H7 (cell line): ENCODE data around the gene ZNF358. TPM values are rescaled to one million over a fixed set of nuclear protein-coding genes. Genes with fewer than 3 reads are reported as not detected.
A peak's percentile ranks its signal among the peaks of the same experiment; 100 is the strongest.

Source experiments
- DNase-seq: peaks from one replicate; pipeline ENCODE4 v3.0.0; 2012
- H3K27me3 ChIP-seq: 2 replicates; pipeline ENCODE4 v1.6.0; 2011; ENCODE audit warnings: mild to moderate bottlenecking, low read length; ENCODE audit not compliant: control insufficient read depth, insufficient read depth
- H3K36me3 ChIP-seq: replicated peaks from 2 replicates; pipeline ENCODE4 v1.5.1; 2011; ENCODE audit warnings: low read length; ENCODE audit not compliant: control insufficient read depth, insufficient read depth
- H3K4me3 ChIP-seq: 2 replicates; pipeline ENCODE4 v1.5.1; 2011; ENCODE audit warnings: low read depth, mild to moderate bottlenecking, control low read depth, low read length, moderate library complexity; ENCODE audit not compliant: insufficient read depth
- total RNA-seq: library from RNA; depleted of rRNA; stranded (reverse); fragments of >200 nt; shearing (Covaris generic); gene quantifications from 2 replicates; pipeline ENCODE4 v1.2.3, GENCODE V29; 2014

Gene ZNF358
- total RNA-seq, 1 experiment from 2014 or later = 52.1 TPM

GRCh38 chr19:7480222-7480969 lies 35.5 kb upstream of the ZNF358 start:
- H3K4me3 ChIP-seq = no peak overlapping the region
- DNase-seq = peak; percentile 65
- H3K36me3 ChIP-seq = no peaks in the 10 kb centered on the region
- H3K27me3 ChIP-seq = no peaks in the 10 kb centered on the region; the same call in 1 of the 2 replicates

DNA sequence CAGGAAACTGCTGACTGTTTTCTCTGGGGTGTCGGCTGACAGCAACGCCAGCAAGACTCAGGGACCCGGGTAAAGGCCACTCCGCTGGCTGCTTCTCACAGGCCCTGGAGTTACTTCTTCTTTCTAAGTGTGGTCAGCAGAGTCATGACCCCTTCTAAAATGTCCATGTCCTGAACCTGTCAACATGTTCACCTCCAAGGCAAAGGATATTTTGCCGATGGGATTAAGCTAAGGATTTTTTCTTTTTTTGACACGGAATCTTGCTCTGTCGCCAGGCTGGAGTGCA lies 35.0 kb upstream of the ZNF358 start:
- H3K36me3 ChIP-seq = no peaks in the 10 kb centered on the region
- DNase-seq = peak; percentile 45
- H3K27me3 ChIP-seq = no peaks in the 10 kb centered on the region; the same call in 1 of the 2 replicates
- H3K4me3 ChIP-seq = no peak overlapping the region

DNA sequence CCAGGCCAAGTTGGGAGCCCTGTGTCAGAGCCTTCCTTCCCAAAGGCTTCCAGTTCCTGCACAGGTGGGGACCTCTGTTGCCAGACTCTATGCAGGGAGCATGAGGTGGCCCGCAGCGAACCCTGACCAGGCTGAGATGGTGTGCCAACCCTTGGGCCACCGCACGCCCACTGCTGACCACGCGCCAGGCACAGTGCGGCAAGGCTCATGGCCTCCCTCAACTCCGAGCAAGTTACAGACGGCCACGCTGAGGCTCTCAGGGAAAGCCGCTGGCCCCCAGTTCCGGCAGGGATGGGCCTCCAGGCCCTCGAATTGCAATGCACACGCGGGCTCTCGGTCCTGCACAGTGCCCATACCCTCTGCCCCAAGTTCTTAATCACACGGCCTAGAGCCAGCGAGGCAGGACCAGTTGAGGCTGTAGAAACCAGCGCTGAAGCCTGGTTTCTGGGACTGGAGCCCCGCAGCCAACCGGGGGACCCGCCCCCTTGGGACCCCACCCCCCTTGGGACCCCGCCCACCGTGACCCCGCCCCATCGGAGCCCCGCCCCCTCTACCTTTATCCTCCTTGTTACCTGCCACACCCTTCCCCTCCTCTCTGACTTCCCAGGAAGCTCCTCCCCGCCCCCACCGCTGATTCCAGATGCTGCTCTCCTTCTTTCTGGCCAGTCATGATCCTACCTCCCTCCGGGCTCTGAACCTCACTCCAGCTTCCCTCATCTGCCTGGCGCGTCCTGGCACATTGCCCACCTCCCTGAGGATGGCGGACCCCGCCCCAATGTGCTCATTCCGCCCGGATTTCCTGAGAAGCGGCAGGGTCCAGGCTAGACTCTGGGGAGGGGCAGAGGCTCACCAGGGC lies 33.1 kb upstream of the ZNF358 start:
- DNase-seq = peak; percentile 100
- H3K4me3 ChIP-seq = peak overlapping the region; percentile 22; the same call in 1 of the 2 replicates
- no peaks in the 10 kb centered on the region; the same call in 1 of the 2 replicates for H3K27me3 ChIP-seq
- no peaks in the 10 kb centered on the region for H3K36me3 ChIP-seq

- Histone ChIP-seq H3K36me3 (no peaks in the 10 kb centered on the region), H3K27me3 (no peaks in the 10 kb centered on the region; the same call in 1 of the 2 replicates), H3K4me3 (no peak overlapping the region)
- no peak for DNase-seq
Observed at GRCh38 chr19:7483720-7484201, 32.1 kb upstream of the ZNF358 start.

- Histone ChIP-seq H3K4me3 (no peak overlapping the region), H3K27me3 (no peaks in the 10 kb centered on the region), H3K36me3 (no peaks in the 10 kb centered on the region)
- no peak for DNase-seq
Observed at GRCh38 chr19:7486923-7487322, 29.0 kb upstream of the ZNF358 start.

- Histone ChIP-seq H3K4me3 (peak within 1 kb of the TSS; percentile 62), H3K36me3 (no peaks in the 10 kb centered on the region), H3K27me3 (no peaks in the 10 kb centered on the region)
- peak; percentile 100 for DNase-seq
Observed at GRCh38 chr19:7488736-7489353, 27.1 kb upstream of the ZNF358 start, which contains the start of gene PEX11G. PEX11G (minus strand) TSS chr19:7489035; CDS start chr19:7489010, 25 bp downstream.

- H3K36me3 ChIP-seq = no peaks in the 10 kb centered on the region
Observed at GRCh38 chr19:7489609-7490044, 26.3 kb upstream of the ZNF358 start.

GRCh38 chr19:7492142-7492541 lies 23.8 kb upstream of the ZNF358 start:
- Histone ChIP-seq H3K36me3 (no peaks in the 10 kb centered on the region), H3K4me3 (no peak overlapping the region), H3K27me3 (no peaks in the 10 kb centered on the region)
- DNase-seq = no peak

More at GRCh38 chr19:7489609-7490044, 26.3 kb upstream of the ZNF358 start:
- H3K4me3 ChIP-seq = no peak overlapping the region
- peak; percentile 36 for DNase-seq
- H3K27me3 ChIP-seq = no peaks in the 10 kb centered on the region

DNA sequence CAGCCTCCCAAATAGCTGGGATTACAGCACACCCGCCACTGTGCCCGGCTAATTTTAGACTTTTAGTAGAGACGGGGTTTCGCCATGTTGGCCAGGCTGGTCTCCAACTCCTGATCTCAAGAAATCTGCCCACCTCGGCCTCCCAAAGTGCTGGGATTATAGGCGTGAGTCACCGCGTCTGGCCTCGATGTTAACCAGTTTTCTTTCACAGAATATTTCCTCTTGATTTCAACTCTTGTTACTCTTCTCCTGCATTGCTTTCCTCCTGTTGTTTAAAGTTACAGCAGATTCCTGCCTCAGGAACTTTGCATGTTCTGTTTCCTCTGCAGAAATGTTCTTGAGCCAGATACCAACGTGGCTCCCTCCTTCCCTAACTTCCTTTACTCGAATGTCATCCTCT lies 23.3 kb upstream of the ZNF358 start:
- no peak for DNase-seq
- Histone ChIP-seq H3K36me3 (no peaks in the 10 kb centered on the region), H3K4me3 (no peak overlapping the region), H3K27me3 (no peaks in the 10 kb centered on the region; the same call in 1 of the 2 replicates)

DNA sequence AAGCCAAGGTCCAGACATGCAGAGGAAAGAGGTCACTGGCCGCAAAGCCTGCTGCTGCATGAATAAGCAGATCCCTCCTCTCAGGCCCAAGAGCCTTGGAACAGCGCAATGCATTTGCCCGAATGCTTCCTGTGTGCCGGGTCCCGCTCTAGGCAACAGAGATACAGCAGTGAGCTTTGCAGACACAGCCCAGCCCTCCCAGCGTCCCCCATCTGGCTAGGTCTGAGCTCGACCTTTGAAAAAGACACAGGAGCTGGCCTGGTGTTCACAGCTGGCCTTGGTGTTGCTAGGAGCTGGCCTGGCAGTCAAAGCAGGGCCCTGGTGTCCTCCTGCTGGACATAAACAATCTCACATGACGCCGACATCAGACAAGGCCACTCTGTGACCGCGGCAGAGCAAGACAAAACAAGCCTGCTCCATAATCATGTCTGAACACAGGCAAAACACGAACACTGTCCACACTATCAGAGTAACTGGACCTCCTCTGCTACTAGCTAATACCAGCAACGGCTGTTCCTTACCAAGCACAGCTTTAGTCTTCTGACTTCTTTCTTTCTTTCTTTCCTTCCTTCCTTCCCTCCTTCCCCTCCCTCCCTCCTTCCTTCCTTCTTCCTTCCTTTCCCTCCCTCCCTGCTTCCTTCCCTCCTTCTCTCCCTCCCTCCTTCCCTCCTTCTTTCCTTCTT lies 21.3 kb upstream of the ZNF358 start:
- Histone ChIP-seq H3K27me3 (peaks cover 5% of the 10 kb centered on the region; the same call in 1 of the 2 replicates), H3K36me3 (no peaks in the 10 kb centered on the region), H3K4me3 (no peak overlapping the region)
- DNase-seq = no peak

DNA sequence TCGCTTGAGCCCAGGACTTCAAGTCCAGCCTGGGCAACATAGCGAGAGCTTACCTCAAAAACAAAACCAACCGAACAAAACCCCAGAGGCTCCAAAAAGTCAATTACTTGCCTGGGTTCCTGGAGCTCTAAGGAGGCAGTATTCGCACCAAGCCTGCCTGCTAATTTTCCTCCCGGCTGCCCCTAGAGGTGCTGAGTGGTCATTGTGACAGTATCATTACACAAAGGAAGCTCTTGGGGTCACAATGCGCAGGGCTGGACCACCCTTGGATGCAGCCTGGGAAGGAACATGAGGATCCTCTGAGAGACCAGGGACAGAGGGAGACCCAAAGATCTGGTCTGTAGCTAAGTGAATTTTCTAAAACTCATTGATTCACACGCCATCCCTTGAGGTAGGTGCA lies 18.6 kb upstream of the ZNF358 start:
- H3K36me3 ChIP-seq = no peaks in the 10 kb centered on the region
- no peak overlapping the region for H3K4me3 ChIP-seq
- peaks cover 20% of the 10 kb centered on the region for H3K27me3 ChIP-seq
- DNase-seq = peak; percentile 67

DNA sequence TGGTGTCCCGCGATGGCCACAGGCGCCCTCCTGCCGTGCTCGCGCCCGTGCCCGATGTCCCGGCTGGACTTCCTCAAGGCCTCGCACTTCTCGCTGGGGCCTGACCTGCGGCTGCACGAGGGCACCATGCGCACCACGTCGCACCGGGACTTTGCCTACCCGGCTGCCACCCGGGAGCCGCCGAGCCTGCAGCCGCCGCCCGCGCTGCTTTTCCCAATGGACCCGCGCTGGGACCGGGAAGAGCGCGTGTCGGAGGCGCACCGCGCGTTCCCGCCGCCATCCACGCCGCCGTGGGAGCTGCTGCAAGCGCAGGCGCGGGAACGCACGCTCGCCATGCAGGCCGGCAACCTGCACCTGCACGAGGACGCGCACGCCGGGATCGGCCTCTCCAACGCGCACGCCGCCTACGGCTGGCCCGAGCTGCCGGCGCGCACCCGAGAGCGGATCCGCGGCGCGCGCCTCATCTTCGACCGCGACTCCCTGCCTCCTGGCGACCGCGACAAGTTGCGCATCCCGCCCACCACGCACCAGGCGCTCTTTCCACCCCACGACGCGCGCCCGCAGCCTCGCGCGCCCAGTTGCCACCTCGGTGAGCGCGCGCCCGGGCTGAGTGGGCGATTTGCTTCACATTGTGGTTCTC lies 15.0 kb upstream of the ZNF358 start:
- peak; percentile 98 for DNase-seq
- peak overlapping the region; percentile 48 for H3K4me3 ChIP-seq
- peaks cover 24% of the 10 kb centered on the region for H3K27me3 ChIP-seq
- H3K36me3 ChIP-seq = no peaks in the 10 kb centered on the region

DNA sequence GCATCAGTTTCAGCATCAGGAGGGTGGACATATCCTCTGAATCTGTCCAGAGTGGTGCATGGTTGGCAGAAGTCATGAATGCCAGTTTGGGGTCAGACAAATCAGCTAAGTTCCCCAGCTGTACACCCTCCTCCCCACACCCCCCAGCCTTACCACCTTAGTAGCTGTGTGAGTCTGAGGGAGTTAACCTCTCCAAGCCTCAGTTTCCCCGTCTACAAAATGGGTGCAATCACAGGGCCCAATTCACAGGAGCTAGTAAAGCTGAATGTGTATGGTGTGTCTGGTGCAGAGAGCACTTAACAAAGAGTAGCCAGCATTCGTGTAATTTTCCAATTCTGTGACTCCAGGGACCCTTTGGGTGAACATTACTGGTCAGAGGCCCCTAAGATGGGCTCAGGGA lies 13.4 kb upstream of the ZNF358 start:
- H3K27me3 ChIP-seq = peaks cover 24% of the 10 kb centered on the region
- H3K4me3 ChIP-seq = no peak overlapping the region
- no peaks in the 10 kb centered on the region for H3K36me3 ChIP-seq
- DNase-seq = no peak

DNA sequence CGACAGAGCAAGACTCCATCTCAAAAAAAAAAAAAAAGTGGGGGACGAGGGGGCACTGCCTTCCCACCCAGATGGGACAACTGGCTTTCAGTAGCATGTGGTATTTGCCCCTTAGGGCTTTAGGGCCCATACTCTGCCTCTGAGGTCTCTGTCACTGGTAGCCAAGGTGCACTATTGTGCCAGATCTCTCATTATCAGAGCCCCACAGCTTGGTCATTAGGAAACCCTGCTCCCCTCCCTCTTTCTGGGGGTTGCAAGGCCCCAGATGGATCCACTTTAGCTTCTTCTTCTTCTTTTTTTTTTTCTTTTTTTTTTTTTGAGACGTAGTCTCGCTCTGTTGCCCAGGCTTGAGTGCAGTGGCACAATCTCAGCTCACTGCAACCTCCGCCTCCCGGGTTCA lies 11.2 kb upstream of the ZNF358 start:
- no peak for DNase-seq

More for the DNA sequence above, 11.2 kb upstream of the ZNF358 start:
- peaks cover 19% of the 10 kb centered on the region for H3K27me3 ChIP-seq
- no peak overlapping the region for H3K4me3 ChIP-seq
- no peaks in the 10 kb centered on the region for H3K36me3 ChIP-seq
